GM19463 (cell line): ENCODE results near the gene CD47.

Source experiments
- ATAC-seq: cut with Tn5 transposase; IDR thresholded peaks from one replicate; pipeline ENCODE4 v1.9.1; 2021; ENCODE audit warnings: mild to moderate bottlenecking, moderate library complexity; ENCODE audit not compliant: unreplicated experiment

The CD47 gene

GRCh38 chr3:108053067-108053466 lies 37.8 kb downstream of the CD47 start:
- ATAC-seq, result no peak

- ATAC-seq, result no peak
Measured at GRCh38 chr3:108051005-108051404, 39.8 kb downstream of the CD47 start.

GRCh38 chr3:108047987-108048386 lies 42.8 kb downstream of the CD47 start:
- no peak for ATAC-seq

- no peak for ATAC-seq
Measured at GRCh38 chr3:108046247-108046646, 44.6 kb downstream of the CD47 start.

- no peak for ATAC-seq
Measured at GRCh38 chr3:108044699-108045098, 46.1 kb downstream of the CD47 start.

- ATAC-seq, result no peak
Measured at GRCh38 chr3:108042300-108042699, 48.5 kb downstream of the CD47 start.

GRCh38 chr3:108041253-108041652 lies 49.6 kb downstream of the CD47 start:
- no peak for ATAC-seq

- ATAC-seq, result no peak
Measured at GRCh38 chr3:108037770-108038169, 53.1 kb downstream of the CD47 start.

- peak; percentile 79 for ATAC-seq
Measured at GRCh38 chr3:108036984-108037741, 53.7 kb downstream of the CD47 start.

GRCh38 chr3:108036401-108036800 lies 54.4 kb downstream of the CD47 start:
- ATAC-seq, result no peak

- ATAC-seq, result no peak
Measured at GRCh38 chr3:108035751-108036150, 55.1 kb downstream of the CD47 start.

- ATAC-seq, result no peak
Measured at GRCh38 chr3:108031895-108032294, 58.9 kb downstream of the CD47 start.

- ATAC-seq, result no peak
Measured at GRCh38 chr3:108030960-108031359, 59.9 kb downstream of the CD47 start.

- no peak for ATAC-seq
Measured at GRCh38 chr3:108029466-108029865, 61.4 kb downstream of the CD47 start.

GRCh38 chr3:108028896-108029295 lies 61.9 kb downstream of the CD47 start:
- no peak for ATAC-seq

GRCh38 chr3:108025177-108025576 lies 65.7 kb downstream of the CD47 start:
- no peak for ATAC-seq

- ATAC-seq, result no peak
Measured at GRCh38 chr3:108024146-108024850, 66.5 kb downstream of the CD47 start.

- ATAC-seq, result no peak
Measured at GRCh38 chr3:108022256-108023150, 68.3 kb downstream of the CD47 start.

- no peak for ATAC-seq
Measured at GRCh38 chr3:108021533-108021932, 69.3 kb downstream of the CD47 start.

- no peak for ATAC-seq
Measured at GRCh38 chr3:108021131-108021530, 69.7 kb downstream of the CD47 start.

GRCh38 chr3:108018552-108018951 lies 72.3 kb downstream of the CD47 start:
- no peak for ATAC-seq
